T-helper 1 cell treated with Interleukin-12 subunit alpha and Interleukin-12 subunit beta and Interleukin-4 antibody, amounts not matched to agents 30 ng/mL and 1 ng/mL, for 36 hours (primary cell): ENCODE data around the gene SLC10A6. TPM values are rescaled to one million over a fixed set of nuclear protein-coding genes. Genes with fewer than 3 reads are reported as not detected.

ENCODE experiments used
- intact Hi-C: fragments of 100-400 bp; cut with micrococcal nuclease; formaldehyde crosslinking; loops from one replicate; pipeline ENCODE4 v1.15.1; 2024
- total RNA-seq: library from RNA; stranded (reverse); gene quantifications from 2 replicates; pipeline ENCODE4 v1.2.3, GENCODE V29; 2022

The SLC10A6 gene
- total RNA-seq, 1 donor from 2014 or later: not detected

DNA sequence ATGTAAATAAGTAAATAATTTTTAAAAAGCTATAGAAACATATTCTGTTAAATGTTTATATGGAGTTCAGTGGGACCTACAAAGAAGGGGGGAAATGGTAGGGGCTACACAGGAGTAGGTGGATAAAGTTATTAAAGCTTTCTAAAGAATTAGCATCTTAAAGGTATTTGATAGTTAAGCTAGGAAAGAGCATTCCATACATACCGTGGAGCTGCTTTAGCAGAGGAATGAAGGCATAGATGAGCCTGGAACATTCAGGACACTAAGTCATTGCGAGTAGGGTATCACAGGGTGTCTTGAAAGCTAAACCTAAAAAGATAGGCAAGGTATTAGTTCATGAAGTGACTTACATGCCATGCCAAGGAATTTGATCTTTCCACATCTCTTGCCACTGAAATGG, 60.4 kb downstream of the SLC10A6 start:
- intact Hi-C loops: no loop called here

DNA sequence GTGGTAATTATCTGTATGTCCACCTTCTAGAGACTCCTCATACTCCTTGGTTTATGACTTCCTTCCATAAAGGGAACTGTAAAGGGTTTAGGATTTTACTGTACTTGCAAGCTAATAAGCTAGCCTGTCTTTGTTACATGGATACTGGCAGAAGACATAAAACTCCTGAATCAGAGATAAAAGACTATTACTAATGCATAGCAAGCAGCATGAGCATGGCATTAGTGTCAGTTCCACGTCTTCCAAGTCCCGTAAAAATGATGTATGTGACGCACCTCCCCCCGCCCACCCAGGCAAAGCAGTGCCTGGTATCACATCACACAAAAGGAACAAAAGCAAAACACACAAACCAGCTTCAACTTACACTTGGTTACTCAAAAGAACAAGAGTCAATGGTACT, 71.0 kb downstream of the SLC10A6 start:
- intact Hi-C loops: no loop called here

DNA sequence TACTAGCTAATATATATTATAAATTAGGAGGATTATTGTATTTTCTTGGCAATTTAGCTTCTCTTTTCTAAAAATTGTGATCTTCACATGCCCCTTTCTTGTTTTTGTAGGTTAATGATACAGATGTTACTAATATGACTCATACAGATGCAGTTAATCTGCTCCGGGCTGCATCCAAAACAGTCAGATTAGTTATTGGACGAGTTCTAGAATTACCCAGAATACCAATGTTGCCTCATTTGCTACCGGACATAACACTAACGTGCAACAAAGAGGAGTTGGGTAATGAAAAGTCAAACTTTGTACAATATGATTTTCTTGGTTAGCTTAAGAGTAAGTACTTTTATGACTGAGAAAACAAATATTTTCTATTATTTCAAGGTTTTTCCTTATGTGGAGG, 74.1 kb downstream of the SLC10A6 start:
- intact Hi-C loops: no loop called here

Other genes starting within 250 kb of the SLC10A6 start
- not detected in 2 replicates for gene C4orf36, start 43.0 kb upstream of the SLC10A6 start, total RNA-seq
- gene AFF1, start 85.6 kb upstream of the SLC10A6 start, total RNA-seq: 72.1 and 76.0 TPM in 2 replicates